ENCODE measurements around the gene NEURL1B. TPM values are rescaled to one million over a fixed set of nuclear protein-coding genes. Genes with fewer than 3 reads are reported as not detected.

Gene NEURL1B
- total RNA-seq, 4 donors from 2014 or later = 8.2 to 29.9 (median 10.9) TPM

DNA sequence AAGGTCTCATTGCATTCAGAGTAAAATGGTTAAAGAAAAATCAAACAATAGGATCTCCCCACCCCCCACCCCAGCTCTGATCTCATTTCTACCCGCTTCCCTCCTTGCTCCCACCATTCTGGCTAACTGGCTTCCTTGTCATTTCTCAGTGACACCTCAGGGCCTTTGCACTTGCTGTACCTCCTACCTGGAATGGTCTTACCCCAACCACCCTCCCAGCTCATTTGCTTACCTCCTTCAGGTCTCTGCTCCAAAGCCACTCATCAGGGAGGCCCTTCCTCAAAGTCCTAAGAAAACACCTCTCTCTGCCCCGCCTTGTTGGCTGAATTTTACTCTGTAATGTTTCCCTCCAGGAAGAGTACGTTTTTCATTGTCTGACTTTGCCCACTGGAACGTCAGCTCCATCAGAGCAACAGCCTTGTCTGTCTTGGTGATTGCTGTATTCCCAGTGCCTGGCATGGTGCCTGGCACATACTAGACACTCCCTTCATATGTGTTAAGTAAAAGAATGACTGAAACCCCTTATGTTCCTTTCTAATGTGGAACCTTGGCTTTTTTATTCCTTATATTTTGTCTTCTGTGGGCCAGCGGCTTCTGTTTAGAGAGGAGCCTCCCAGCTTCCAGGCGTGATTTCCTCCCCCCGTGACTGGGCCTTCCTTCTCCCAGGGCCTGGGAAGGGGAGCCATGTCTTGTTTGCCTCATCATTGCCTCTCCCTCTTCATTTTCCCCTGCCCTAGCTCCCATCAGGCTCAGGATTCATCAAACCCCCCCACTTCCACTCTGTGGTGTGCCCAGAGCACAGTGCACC is 26.9 kb downstream of the NEURL1B start:
- Histone ChIP-seq H3K27me3 (no peaks in the 10 kb centered on the region), H3K9me3 (no peaks in the 10 kb centered on the region), H3K4me1 (peaks cover 0 to 6% of the 10 kb centered on the region in 2 donors), H3K27ac (no peak overlapping the region), H3K36me3 (no peaks in the 10 kb centered on the region), H3K4me3 (replicated peaks in 1 of 3) (no peak overlapping the region)
- WGBS, 2 donors = 86 to 87% methylated on average over 7 of the region's 7 CpGs
- TF ChIP-seq, protein P1, sequence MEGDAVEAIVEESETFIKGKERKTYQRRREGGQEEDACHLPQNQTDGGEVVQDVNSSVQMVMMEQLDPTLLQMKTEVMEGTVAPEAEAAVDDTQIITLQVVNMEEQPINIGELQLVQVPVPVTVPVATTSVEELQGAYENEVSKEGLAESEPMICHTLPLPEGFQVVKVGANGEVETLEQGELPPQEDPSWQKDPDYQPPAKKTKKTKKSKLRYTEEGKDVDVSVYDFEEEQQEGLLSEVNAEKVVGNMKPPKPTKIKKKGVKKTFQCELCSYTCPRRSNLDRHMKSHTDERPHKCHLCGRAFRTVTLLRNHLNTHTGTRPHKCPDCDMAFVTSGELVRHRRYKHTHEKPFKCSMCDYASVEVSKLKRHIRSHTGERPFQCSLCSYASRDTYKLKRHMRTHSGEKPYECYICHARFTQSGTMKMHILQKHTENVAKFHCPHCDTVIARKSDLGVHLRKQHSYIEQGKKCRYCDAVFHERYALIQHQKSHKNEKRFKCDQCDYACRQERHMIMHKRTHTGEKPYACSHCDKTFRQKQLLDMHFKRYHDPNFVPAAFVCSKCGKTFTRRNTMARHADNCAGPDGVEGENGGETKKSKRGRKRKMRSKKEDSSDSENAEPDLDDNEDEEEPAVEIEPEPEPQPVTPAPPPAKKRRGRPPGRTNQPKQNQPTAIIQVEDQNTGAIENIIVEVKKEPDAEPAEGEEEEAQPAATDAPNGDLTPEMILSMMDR (IDR thresholded peaks at IDR 0.05) = no peak
- TF ChIP-seq POLR2A (IDR thresholded peaks at IDR 0.05) = no peak
- no peak for DNase-seq
- intact Hi-C loops (cut with DNase I) = no loop called here

DNA sequence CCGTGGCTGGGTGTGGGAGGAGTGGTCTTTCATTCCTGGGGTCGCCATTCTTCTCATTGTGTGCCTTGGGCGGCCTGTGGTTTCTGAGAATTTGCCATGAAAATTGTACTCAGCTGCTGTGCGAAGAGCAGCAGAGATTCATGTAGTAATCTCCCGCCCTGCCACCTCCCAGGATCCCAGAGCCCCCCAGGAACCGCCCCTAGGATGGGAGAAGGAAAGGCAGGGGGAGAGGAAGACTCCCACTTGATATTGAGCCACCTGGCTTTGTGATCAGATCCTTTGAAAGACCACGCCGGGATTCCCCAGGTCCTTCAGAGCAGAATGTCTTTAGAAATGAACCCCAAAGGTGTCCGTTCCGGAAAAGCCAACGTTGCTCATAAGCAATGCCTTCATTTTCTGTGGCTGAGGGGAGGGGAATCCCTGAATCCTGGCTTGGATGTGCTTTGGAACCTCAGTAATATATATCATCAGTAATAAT is 27.6 kb downstream of the NEURL1B start:
- TF ChIP-seq, protein P1 (IDR thresholded peaks at IDR 0.05) = no peak
- TF ChIP-seq POLR2A (IDR thresholded peaks at IDR 0.05) = no peak
- no peak for DNase-seq
- H3K27ac ChIP-seq = no peak overlapping the region
- no peak overlapping the region for H3K4me3 ChIP-seq (replicated peaks in 1 of 3)
- WGBS, 2 donors = 82 to 85% methylated on average over 11 of the region's 11 CpGs
- H3K9me3 ChIP-seq = no peaks in the 10 kb centered on the region
- H3K27me3 ChIP-seq = no peaks in the 10 kb centered on the region
- intact Hi-C loops (cut with DNase I) = no loop called here
- H3K4me1 ChIP-seq = peaks cover 0 to 2% of the 10 kb centered on the region in 2 donors
- H3K36me3 ChIP-seq = no peaks in the 10 kb centered on the region

DNA sequence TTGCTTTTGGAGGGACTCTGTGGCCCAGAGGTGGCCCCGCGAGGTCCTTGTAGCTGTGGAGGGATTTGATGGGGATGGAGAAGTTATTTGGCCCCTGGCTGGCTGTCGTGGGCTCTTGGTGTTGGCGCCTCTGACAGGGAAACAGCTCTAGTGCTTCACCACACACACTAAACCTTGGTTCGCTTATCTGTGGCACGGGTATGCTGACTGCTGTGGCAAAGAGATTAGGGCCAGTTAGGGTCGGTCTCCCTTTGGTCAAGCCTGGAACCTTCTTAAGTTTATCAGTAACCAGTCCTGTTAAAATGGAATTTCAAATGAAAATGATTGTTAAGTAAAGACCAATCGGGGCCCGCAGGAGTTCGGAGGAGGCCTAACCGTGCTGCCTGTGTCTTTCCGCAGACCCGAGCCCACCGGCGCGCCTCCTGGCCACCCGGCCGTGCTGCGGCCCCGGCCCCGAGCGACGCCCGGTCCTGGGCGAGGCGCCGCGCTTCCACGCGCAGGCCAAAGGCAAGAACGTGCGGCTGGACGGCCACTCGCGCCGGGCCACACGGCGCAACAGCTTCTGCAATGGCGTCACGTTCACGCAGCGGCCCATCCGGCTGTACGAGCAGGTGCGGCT is 28.4 kb downstream of the NEURL1B start:
- DNase-seq = no peak
- TF ChIP-seq, protein P1 (IDR thresholded peaks at IDR 0.05) = no peak
- no peak for TF ChIP-seq POLR2A (IDR thresholded peaks at IDR 0.05)
- H3K4me3 ChIP-seq (replicated peaks in 1 of 3) = no peak overlapping the region
- no peaks in the 10 kb centered on the region for H3K4me1 ChIP-seq
- intact Hi-C loops (cut with DNase I) = no loop called here
- H3K9me3 ChIP-seq = no peaks in the 10 kb centered on the region
- 72 to 75% methylated on average over 28 to 41 of the region's 45 CpGs for whole genome bisulfite sequencing, 2 donors
- H3K27me3 ChIP-seq = no peaks in the 10 kb centered on the region
- H3K27ac ChIP-seq = no peak overlapping the region
- no peaks in the 10 kb centered on the region for H3K36me3 ChIP-seq

DNA sequence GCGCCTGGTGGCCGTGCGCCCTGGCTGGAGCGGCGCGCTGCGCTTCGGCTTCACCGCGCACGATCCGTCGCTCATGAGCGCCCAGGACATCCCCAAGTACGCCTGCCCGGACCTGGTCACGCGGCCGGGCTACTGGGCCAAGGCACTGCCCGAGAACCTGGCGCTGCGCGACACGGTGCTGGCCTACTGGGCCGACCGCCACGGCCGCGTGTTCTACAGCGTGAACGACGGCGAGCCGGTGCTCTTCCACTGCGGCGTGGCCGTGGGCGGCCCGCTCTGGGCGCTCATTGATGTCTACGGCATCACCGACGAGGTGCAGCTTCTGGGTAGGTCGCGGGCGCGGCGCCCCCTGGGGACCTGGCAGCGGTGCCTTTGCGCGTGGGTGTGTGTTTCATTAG is 28.9 kb downstream of the NEURL1B start:
- no peaks in the 10 kb centered on the region for H3K4me1 ChIP-seq
- H3K27me3 ChIP-seq = no peaks in the 10 kb centered on the region
- 85% methylated on average over 26 of the region's 51 CpGs; no CpG with 5 or more reads in 1 of the 2 donors for WGBS, 2 donors
- DNase-seq = no peak
- H3K4me3 ChIP-seq (replicated peaks in 1 of 3) = no peak overlapping the region
- no peaks in the 10 kb centered on the region for H3K36me3 ChIP-seq
- TF ChIP-seq, protein P1 (IDR thresholded peaks at IDR 0.05) = no peak
- TF ChIP-seq POLR2A (IDR thresholded peaks at IDR 0.05) = no peak
- intact Hi-C loops (cut with DNase I) = no loop called here
- H3K27ac ChIP-seq = no peak overlapping the region
- H3K9me3 ChIP-seq = no peaks in the 10 kb centered on the region

DNA sequence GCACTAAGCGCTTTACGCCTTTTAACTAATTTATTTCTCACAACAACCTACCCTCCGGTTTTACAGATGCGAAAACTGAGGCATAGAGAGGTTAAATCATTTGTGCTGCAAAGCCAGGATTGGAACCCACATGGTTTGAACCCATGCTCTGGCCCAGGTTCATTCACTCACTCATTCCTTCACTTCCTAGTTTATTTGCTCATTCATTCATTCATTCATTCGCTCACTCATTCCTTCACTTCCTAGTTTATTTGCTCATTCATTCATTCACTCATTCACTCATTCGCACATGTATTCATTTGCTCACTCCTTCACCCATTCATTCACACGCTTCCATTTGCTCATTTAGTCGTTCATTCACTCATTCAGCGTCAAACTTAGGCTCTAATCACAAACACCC is 29.4 kb downstream of the NEURL1B start:
- Histone ChIP-seq H3K36me3 (no peaks in the 10 kb centered on the region), H3K4me1 (no peaks in the 10 kb centered on the region), H3K9me3 (no peaks in the 10 kb centered on the region), H3K27ac (no peak overlapping the region), H3K4me3 (replicated peaks in 1 of 3) (no peak overlapping the region), H3K27me3 (no peaks in the 10 kb centered on the region)
- DNase-seq = no peak
- 97% methylated on average over 9 of the region's 9 CpGs for WGBS, 2 donors
- no peak for TF ChIP-seq POLR2A (IDR thresholded peaks at IDR 0.05)
- TF ChIP-seq, protein P1 (IDR thresholded peaks at IDR 0.05) = no peak
- intact Hi-C loops (cut with DNase I) = no loop called here
